GM10266 (cell line): ENCODE results near the gene SLC10A6.

Experiments used
- DNase-seq: peaks from one replicate; pipeline ENCODE4 v3.0.0; 2012; ENCODE audit errors: extremely low spot score
- CTCF ChIP-seq: IDR thresholded peaks from 2 replicates; pipeline ENCODE4 v1.5.1; 2012; ENCODE audit warnings: mild to moderate bottlenecking, low read depth; ENCODE audit not compliant: control insufficient read depth, insufficient read depth; ENCODE audit errors: missing control alignments

SLC10A6 gene

DNA sequence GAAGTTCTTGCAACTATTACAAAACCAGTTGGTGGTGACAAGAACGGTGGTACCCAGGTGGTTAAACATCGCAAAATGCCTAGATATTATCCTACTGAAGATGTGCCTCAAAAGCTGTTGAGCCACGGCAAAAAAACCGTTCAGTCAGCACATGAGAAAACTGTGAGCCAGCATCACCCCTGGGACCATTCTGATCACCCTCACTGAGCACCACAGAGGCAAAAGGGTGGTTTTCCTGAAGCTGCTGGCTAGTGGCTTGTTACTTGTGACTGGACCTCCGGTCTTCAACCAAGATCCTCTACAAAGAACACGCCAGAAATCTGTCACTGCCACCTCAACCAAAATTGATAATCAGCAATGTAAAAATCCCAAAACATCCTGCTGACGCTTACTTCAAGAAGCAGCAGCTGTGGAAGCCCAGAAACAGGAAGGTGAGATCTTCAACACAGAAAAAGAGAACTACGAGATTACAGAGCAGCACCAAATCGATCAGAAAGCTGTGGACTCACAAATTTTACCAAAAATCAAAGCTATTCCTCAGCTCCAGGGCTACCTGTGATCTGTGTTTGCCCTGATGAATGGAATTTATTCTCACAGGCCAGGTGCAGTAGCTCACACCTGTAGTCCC lies 21.4 kb upstream of the SLC10A6 start:
- no peak for TF ChIP-seq CTCF
- no peak for DNase-seq

DNA sequence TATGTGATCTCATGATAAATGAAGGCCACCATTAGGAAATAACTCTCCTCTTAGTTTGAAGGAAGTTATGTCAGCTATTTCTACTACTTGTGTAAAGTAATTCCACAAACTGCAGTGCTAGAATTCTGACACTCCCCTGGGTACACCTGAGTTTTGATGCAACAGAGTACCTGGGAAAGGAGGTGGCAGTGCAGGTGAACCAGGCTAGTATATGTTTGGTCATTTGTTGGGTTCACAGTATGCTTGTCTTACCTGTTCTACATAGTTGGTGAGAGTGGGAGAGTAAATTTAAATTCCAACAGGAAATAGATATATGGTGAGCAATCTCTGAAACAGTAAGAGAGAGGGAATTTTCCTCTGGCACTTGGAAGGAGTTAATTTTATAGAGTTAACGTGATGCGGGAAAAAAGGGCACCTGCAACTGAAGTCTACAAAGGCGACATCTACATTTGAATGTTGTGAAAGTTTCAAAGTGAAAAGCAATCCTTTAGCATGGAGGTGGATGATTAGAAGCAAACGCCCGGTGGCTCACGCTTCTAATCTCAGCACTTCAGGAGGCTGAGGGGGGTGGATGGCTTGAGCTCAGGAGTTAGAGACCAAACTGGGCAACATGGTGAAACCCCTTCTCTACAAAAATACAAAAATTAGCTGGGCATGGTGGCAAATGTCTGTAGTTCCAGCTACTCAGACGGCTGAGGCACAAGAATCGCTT lies 8.3 kb upstream of the SLC10A6 start:
- no peak for DNase-seq
- no peak for TF ChIP-seq CTCF

GRCh38 chr4:86856896-86857295 lies 7.7 kb upstream of the SLC10A6 start:
- no peak for TF ChIP-seq CTCF
- no peak for DNase-seq

DNA sequence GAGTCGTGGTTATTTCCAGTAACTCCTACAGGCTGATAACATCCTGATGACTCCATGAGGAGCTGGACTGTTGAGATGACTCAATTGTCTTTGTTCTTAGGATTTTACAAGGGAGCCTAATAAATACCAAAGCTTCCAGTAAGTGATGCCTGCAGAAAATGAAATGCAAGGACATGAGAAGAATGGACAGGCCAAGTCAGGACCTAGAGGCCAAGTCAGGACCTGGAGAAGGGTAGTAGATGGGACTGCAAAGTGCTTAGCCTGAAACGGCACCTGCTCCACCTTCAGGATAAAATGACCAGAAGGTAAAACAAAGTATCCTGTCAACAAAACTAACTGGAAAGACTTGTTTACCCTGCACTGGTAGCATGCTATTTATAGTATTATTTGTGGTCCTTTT lies 6.4 kb upstream of the SLC10A6 start:
- TF ChIP-seq CTCF = no peak
- no peak for DNase-seq

- TF ChIP-seq CTCF = no peak
- DNase-seq = no peak
Observed at GRCh38 chr4:86853209-86853608, 4.0 kb upstream of the SLC10A6 start.

- no peak for TF ChIP-seq CTCF
- DNase-seq = no peak
Observed at GRCh38 chr4:86848136-86848535, 1.0 kb downstream of the SLC10A6 start.

GRCh38 chr4:86847571-86847970 lies 1.6 kb downstream of the SLC10A6 start:
- no peak for DNase-seq
- no peak for TF ChIP-seq CTCF
